Spleen (tissue), 11 donors: ENCODE data around the gene IKBKE. TPM values are rescaled to one million over a fixed set of nuclear protein-coding genes. Genes with fewer than 3 reads are reported as not detected.

Experiments
- DNase-seq: peaks from one replicate; pipeline ENCODE4 v3.0.0-alpha.2; 2020
- H3K27ac ChIP-seq, 8 donors: fragments of 200-600 bp; sonication (generic) in 7 of 8; 1 replicate in 4 of 8; 2 replicates in 4 of 8; pipeline versions ENCODE4 v1.5.0 to v1.8.0; 2016 to 2021; ENCODE audit warnings: inconsistent platforms in 4 of 8, mild to moderate bottlenecking in 4 of 8, moderate library complexity in 1 of 8
- H3K27me3 ChIP-seq, 7 donors: fragments of 200-600 bp; sonication (generic) in 6 of 7; replicated peaks in 1 of 7; 1 replicate in 4 of 7; 2 replicates in 3 of 7; pipeline versions ENCODE4 v1.5.0 to v1.8.0; 2016 to 2021; ENCODE audit warnings: inconsistent platforms in 3 of 7, mild to moderate bottlenecking in 1 of 7
- H3K36me3 ChIP-seq, 6 donors: fragments of 200-600 bp; sonication (generic) in 5 of 6; 1 replicate in 4 of 6; 2 replicates in 2 of 6; pipeline versions ENCODE4 v1.5.0 to v1.8.0; 2016 to 2021; ENCODE audit warnings: inconsistent platforms in 2 of 6
- H3K4me1 ChIP-seq, 6 donors: fragments of 200-600 bp; sonication (generic) in 5 of 6; 1 replicate in 3 of 6; 2 replicates in 3 of 6; pipeline versions ENCODE4 v1.5.0 to v1.8.0; 2016 to 2021; ENCODE audit warnings: inconsistent platforms in 3 of 6
- H3K4me3 ChIP-seq, 8 donors: fragments of 200-600 bp; sonication (generic) in 7 of 8; 1 replicate in 4 of 8; 2 replicates in 4 of 8; pipeline versions ENCODE4 v1.5.0 to v1.8.0; 2016 to 2021; ENCODE audit warnings: inconsistent platforms in 4 of 8, mild to moderate bottlenecking in 4 of 8, moderate library complexity in 2 of 8
- H3K9me3 ChIP-seq, 8 donors: fragments of 200-600 bp; sonication (generic) in 7 of 8; 1 replicate in 4 of 8; 2 replicates in 4 of 8; pipeline versions ENCODE4 v1.5.0 to v1.8.0; 2016 to 2021; ENCODE audit warnings: inconsistent platforms in 4 of 8
- POLR2A ChIP-seq, 3 donors: fragments of 450-650 bp; IDR thresholded peaks; one replicate each; pipeline ENCODE4 v1.5.1; 2017; ENCODE audit warnings: antibody characterized with exemption in 3 of 3, mild to moderate bottlenecking in 1 of 3
- POLR2AphosphoS5 ChIP-seq, 3 donors: sonication (generic); formaldehyde crosslinking; IDR thresholded peaks; one replicate each; pipeline ENCODE4 v1.5.1; 2017; ENCODE audit warnings: antibody characterized with exemption in 3 of 3
- WGBS, 5 donors: extraction: QIAGEN DNeasy Blood & Tissue Kit in 3 of 5; methylation state at CpG; one replicate each; pipeline versions ENCODE4 v1.1.5 to v1.1.7; 2013 to 2018; 5-methylcytosine and 5-hydroxymethylcytosine counted together
- intact Hi-C: fragments of 100-400 bp; cut with DNase I; formaldehyde crosslinking; loops from one replicate; pipeline ENCODE4 v1.15.0; 2023; ENCODE audit warnings: low total_unique reads
- polyA plus RNA-seq, 3 donors: library from polyadenylated mRNA; stranded (reverse); fragments of 200-250 nt; gene quantifications; one replicate each; pipeline ENCODE4 v1.2.1, GENCODE V29; 2013
- total RNA-seq, 7 donors: library from RNA; depleted of rRNA in 3 of 7; stranded (reverse); fragments of >200 nt in 3 of 7; fragmentation: NEBNext Ultra II Directional in 4 of 7; extraction: Animal tissue kit (Norgen Biotek cat#: 25700) in 4 of 7; gene quantifications; one replicate each; pipeline versions ENCODE4 v1.1.0 to v1.2.1, GENCODE V29; 2016 to 2021
- TF ChIP-seq, protein P1 (sequence below), 11 experiments: fragments of 200-600 bp in 7 of 11; fragments of 450-650 bp in 4 of 11; sonication (generic) in 4 of 11; IDR thresholded peaks in 8 of 11; conservative IDR thresholded peaks in 3 of 11; 1 replicate in 7 of 11; 2 replicates in 4 of 11; pipeline versions ENCODE4 v1.4.0 to v1.8.0; 2016 to 2021; ENCODE audit warnings: antibody characterized with exemption in 11 of 11, inconsistent platforms in 4 of 11, mild to moderate bottlenecking in 1 of 11
- donor health status: healthy with polysubstance abuse.
- donor health status: DM: no; HTN: no; CAD: no; lungs with moderate emphysema.
- donor health status: DM: no; HTN: no; CAD: no.
- donor health status: Bipolar disorder and iron deficiency.
- donor health status: healthy.
- donor health status: DM: no; HTN: no; CAD: no.
- donor health status: DM: yes; HTN: yes; CAD: no.

The IKBKE gene
- total and polyA plus RNA-seq, 10 donors, result 11.3 to 37.3 (median 29.7) TPM

DNA sequence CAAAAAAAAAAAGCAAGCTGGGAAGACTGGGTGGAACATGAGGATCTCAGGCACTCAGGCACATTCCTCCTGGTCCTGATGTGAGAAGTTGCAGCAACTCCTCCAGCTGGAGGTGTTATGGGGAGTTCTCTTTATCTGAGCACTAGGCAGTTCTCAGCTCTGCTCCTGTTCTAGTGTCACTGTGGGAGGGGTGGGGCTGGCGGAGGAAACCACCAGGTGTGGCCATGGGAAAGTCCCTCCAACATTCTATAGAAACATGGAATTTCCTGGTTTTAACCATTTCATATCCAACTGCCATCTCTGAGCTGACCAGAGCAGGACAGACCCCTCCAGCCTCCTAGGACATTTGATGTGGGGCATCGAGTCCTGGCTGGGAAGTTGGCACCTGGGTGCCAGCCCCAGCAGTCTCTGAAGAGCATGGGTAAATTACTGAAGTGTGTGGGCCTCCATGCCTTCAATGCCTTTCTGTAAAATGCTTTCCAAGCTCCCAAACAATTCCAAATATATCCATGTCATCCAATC lies 804 bp upstream of the IKBKE start:
- Histone ChIP-seq H3K27me3 (no peaks in the 10 kb centered on the region), H3K9me3 (no peaks in the 10 kb centered on the region), H3K4me1 (peaks cover 35 to 94% (median 79%) of the 10 kb centered on the region in 6 donors), H3K36me3 (peaks cover 0 to 22% (median 7%) of the 10 kb centered on the region in 6 donors), H3K27ac (peak overlapping the region in 6 of 8 donors; percentile 65 to 92 (median 84)), H3K4me3 (peak overlapping the region in 5 of 8 donors; percentile 60 to 94 (median 71))
- 46 to 67% (median 59%) methylated on average over 2 of the region's 2 CpGs for WGBS, 5 donors
- intact Hi-C loops, result no loop called here
- peak; percentile 56 for DNase-seq
- no peak for TF ChIP-seq POLR2A (IDR thresholded peaks at IDR 0.05)
- TF ChIP-seq, protein P1, sequence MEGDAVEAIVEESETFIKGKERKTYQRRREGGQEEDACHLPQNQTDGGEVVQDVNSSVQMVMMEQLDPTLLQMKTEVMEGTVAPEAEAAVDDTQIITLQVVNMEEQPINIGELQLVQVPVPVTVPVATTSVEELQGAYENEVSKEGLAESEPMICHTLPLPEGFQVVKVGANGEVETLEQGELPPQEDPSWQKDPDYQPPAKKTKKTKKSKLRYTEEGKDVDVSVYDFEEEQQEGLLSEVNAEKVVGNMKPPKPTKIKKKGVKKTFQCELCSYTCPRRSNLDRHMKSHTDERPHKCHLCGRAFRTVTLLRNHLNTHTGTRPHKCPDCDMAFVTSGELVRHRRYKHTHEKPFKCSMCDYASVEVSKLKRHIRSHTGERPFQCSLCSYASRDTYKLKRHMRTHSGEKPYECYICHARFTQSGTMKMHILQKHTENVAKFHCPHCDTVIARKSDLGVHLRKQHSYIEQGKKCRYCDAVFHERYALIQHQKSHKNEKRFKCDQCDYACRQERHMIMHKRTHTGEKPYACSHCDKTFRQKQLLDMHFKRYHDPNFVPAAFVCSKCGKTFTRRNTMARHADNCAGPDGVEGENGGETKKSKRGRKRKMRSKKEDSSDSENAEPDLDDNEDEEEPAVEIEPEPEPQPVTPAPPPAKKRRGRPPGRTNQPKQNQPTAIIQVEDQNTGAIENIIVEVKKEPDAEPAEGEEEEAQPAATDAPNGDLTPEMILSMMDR (IDR thresholded peaks at IDR 0.05 in 8 of 11, conservative IDR thresholded peaks at IDR 0.05 in 3 of 11), result no peak
- TF ChIP-seq POLR2AphosphoS5 (IDR thresholded peaks at IDR 0.05), result no peak

DNA sequence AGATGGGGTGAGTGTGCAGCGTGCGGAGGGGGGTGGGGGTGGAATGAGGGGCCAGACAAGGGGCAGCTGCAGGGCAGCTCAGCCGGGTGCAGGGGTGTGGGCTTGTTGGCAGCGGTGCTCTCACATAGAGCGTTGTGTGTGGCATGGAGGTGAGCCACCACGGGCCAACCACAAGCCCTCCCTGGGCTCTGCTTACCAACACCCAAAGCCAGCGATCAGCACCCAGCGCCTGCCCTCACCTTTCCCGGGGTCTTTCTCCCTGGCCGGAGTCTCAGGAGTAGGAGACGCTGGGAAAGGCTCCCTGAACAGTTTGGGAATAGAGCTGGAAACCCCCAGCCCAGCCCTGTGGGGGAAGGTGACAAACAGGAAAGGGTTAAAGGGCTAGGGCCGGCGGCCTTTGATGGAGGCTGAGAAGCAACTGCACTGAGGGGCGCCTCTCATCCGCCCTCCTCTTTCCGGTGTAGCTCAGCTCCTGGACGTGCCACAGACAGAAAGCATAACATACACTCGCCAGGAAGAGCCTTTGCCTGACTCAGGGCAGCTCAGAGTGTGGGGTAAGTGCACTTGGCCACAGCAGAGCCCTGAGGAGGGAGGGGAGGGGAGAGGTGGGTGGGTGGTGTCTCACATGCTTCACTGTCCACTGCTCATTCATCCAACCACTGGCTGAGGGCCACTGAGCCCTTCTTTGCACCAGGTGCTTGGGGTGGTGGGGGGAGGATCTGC lies 577 bp downstream of the IKBKE start:
- H3K4me3 ChIP-seq, result peak overlapping the region; percentile 60 to 94 (median 67)
- peaks cover 35 to 91% (median 76%) of the 10 kb centered on the region in 6 donors for H3K4me1 ChIP-seq
- no peaks in the 10 kb centered on the region for H3K9me3 ChIP-seq
- H3K36me3 ChIP-seq, result peaks cover 0 to 33% (median 17%) of the 10 kb centered on the region in 6 donors
- TF ChIP-seq, protein P1 (IDR thresholded peaks at IDR 0.05 in 8 of 11, conservative IDR thresholded peaks at IDR 0.05 in 3 of 11), result peak in 1 of 11 experiments; percentile 5
- TF ChIP-seq POLR2A (IDR thresholded peaks at IDR 0.05), result no peak
- peak in 2 of 3 donors; percentile 72 to 75 for TF ChIP-seq POLR2AphosphoS5 (IDR thresholded peaks at IDR 0.05)
- intact Hi-C loops, result no loop called here
- peak; percentile 86 for DNase-seq
- peak overlapping the region; percentile 65 to 92 (median 82) for H3K27ac ChIP-seq
- WGBS, 5 donors, result 0 to 2% (median 1%) methylated on average over 14 to 18 of the region's 18 CpGs
- H3K27me3 ChIP-seq, result no peaks in the 10 kb centered on the region

DNA sequence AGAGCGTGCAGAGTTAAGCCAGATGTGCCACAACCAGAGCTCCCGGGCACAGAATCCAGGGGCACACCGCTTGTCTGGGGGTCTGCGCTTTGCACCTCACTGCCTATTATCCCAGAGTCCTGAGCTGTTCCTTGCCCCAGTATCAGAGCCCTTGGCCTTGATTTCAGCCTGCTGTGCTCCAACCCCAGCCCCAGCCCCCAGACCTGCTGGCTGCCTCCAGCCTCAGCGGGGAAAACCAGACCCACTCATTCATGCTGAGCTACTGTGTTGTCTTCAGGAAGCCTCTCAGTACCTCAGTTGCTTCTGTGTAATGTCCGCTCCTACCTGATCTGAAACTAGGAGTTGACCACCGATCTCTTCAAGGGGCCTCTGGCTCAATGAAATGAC lies 1.1 kb downstream of the IKBKE start:
- intact Hi-C loops, result no loop called here

More for the DNA sequence above, 1.1 kb downstream of the IKBKE start:
- Histone ChIP-seq H3K27me3 (no peaks in the 10 kb centered on the region), H3K36me3 (peaks cover 0 to 38% (median 23%) of the 10 kb centered on the region in 6 donors), H3K9me3 (no peaks in the 10 kb centered on the region), H3K27ac (peak overlapping the region; percentile 27 to 92 (median 82)), H3K4me1 (peaks cover 31 to 86% (median 70%) of the 10 kb centered on the region in 6 donors), H3K4me3 (peak overlapping the region; percentile 60 to 94 (median 67))
- WGBS, 5 donors, result 41 to 67% (median 50%) methylated on average over 4 to 7 of the region's 7 CpGs
- DNase-seq, result no peak
- no peak for TF ChIP-seq POLR2A (IDR thresholded peaks at IDR 0.05)
- no peak for TF ChIP-seq POLR2AphosphoS5 (IDR thresholded peaks at IDR 0.05)
- TF ChIP-seq, protein P1 (IDR thresholded peaks at IDR 0.05 in 8 of 11, conservative IDR thresholded peaks at IDR 0.05 in 3 of 11), result no peak
